Natural killer cell (primary cell): ENCODE data around the gene MDFI. TPM values are rescaled to one million over a fixed set of nuclear protein-coding genes. Genes with fewer than 3 reads are reported as not detected.

Source experiments
- ATAC-seq, 3 donors: fragments of 150-1000 bp in 2 of 3; fragments of 200-7000 bp in 1 of 3; cut with Tn5 transposase; 1 replicate in 1 of 3; 2 replicates in 2 of 3; pipeline ENCODE4 v1.10.0; 2021; ENCODE audit warnings: mild to moderate bottlenecking in 2 of 3, moderate library complexity in 2 of 3
- DNase-seq, 2 donors: peaks; one replicate each; pipeline versions ENCODE4 v3.0.0 to v3.0.0-alpha.2; 2013 to 2021; ENCODE audit warnings: mixed read lengths in 1 of 2
- H3K27ac ChIP-seq: one replicate; pipeline ENCODE4 v1.5.1; 2013; ENCODE audit warnings: mild to moderate bottlenecking, low read length
- H3K27me3 ChIP-seq: one replicate; pipeline ENCODE4 v1.6.1; 2013; ENCODE audit warnings: low read length; ENCODE audit not compliant: control insufficient read depth, insufficient read depth
- H3K36me3 ChIP-seq: one replicate; pipeline ENCODE4 v1.6.1; 2013; ENCODE audit warnings: low read length; ENCODE audit not compliant: control insufficient read depth, insufficient read depth
- H3K4me1 ChIP-seq: one replicate; pipeline ENCODE4 v1.6.1; 2013; ENCODE audit warnings: low read length; ENCODE audit not compliant: control insufficient read depth, insufficient read depth
- H3K4me3 ChIP-seq: one replicate; pipeline ENCODE4 v1.5.1; 2013; ENCODE audit warnings: low read length
- H3K9me3 ChIP-seq: one replicate; pipeline ENCODE4 v1.6.1; 2013; ENCODE audit warnings: low read length; ENCODE audit not compliant: control insufficient read depth, insufficient read depth
- H3K27ac Mint-ChIP-seq, 2 donors: one replicate each; pipeline ENCODE4 v1.8.0; 2022; ENCODE audit warnings: mild to moderate bottlenecking in 2 of 2, mixed read lengths in 2 of 2, moderate library complexity in 1 of 2
- H3K27me3 Mint-ChIP-seq, 2 donors: one replicate each; pipeline ENCODE4 v1.8.0; 2022; ENCODE audit warnings: low read depth in 2 of 2, mixed read lengths in 2 of 2
- H3K36me3 Mint-ChIP-seq: one replicate; pipeline ENCODE4 v1.8.0; 2022; ENCODE audit warnings: mixed read lengths
- H3K4me1 Mint-ChIP-seq, 2 donors: one replicate each; pipeline ENCODE4 v1.8.0; 2022; ENCODE audit warnings: mixed read lengths in 2 of 2
- H3K4me3 Mint-ChIP-seq: one replicate; pipeline ENCODE4 v1.8.0; 2022; ENCODE audit warnings: mild to moderate bottlenecking, moderate library complexity, mixed read lengths
- H3K9me3 Mint-ChIP-seq, 2 donors: one replicate each; pipeline ENCODE4 v1.8.0; 2022; ENCODE audit warnings: mixed read lengths in 2 of 2
- WGBS: methylation state at CpG from one replicate; pipeline ENCODE4 v1.1.7; 2013; ENCODE audit warnings: missing lambda C conversion rate; ENCODE audit not compliant: insufficient coverage; 5-methylcytosine and 5-hydroxymethylcytosine counted together
- intact Hi-C: fragments of 100-400 bp; cut with micrococcal nuclease; formaldehyde crosslinking; loops from one replicate; pipeline ENCODE4 v1.14.2; 2022
- total RNA-seq, 4 donors: library from RNA; stranded (reverse); fragments of 120-200 nt in 1 of 4; gene quantifications; one replicate each; pipeline versions ENCODE4 v1.2.3 to v1.2.4, GENCODE V29; 2013 to 2022
- TF ChIP-seq, protein P1 (sequence below): fragments of 200-600 bp; IDR thresholded peaks from one replicate; pipeline ENCODE4 v1.8.0; 2022; ENCODE audit warnings: antibody characterized with exemption

Gene MDFI
- total RNA-seq, 3 donors from 2014 or later (not counting 1 experiment from before 2014, with no cell fraction given) = not detected

DNA sequence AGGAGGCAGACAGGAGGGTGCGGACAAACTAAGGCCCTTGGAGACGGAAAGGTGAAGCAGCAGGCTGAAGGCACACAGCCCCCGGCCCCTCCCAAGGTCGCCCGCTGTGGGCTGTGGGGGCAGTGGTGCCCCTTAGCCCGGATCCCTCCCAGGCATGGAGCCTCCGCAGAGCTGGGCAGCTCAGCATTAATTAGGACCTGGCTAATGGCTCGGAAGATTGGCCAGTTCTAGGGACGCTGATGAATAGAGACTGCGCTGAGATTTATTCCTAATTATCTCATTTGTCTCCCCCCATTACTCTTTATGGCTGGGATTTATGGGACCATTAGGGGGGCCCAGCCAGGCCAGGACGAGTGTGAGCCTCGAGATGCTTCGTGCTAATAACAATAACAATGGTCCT is 20.4 kb downstream of the MDFI start:
- TF ChIP-seq, protein P1, sequence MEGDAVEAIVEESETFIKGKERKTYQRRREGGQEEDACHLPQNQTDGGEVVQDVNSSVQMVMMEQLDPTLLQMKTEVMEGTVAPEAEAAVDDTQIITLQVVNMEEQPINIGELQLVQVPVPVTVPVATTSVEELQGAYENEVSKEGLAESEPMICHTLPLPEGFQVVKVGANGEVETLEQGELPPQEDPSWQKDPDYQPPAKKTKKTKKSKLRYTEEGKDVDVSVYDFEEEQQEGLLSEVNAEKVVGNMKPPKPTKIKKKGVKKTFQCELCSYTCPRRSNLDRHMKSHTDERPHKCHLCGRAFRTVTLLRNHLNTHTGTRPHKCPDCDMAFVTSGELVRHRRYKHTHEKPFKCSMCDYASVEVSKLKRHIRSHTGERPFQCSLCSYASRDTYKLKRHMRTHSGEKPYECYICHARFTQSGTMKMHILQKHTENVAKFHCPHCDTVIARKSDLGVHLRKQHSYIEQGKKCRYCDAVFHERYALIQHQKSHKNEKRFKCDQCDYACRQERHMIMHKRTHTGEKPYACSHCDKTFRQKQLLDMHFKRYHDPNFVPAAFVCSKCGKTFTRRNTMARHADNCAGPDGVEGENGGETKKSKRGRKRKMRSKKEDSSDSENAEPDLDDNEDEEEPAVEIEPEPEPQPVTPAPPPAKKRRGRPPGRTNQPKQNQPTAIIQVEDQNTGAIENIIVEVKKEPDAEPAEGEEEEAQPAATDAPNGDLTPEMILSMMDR = no peak
- Histone ChIP-seq H3K27ac (no peak overlapping the region), H3K36me3 (no peaks in the 10 kb centered on the region), H3K4me1 (no peaks in the 10 kb centered on the region), H3K27me3 (no peaks in the 10 kb centered on the region), H3K9me3 (no peaks in the 10 kb centered on the region), H3K4me3 (no peak overlapping the region)
- no peaks in the 10 kb centered on the region for H3K36me3 Mint-ChIP-seq
- peaks cover 37 to 58% of the 10 kb centered on the region in 2 donors for H3K27me3 Mint-ChIP-seq
- intact Hi-C loops = no loop called here
- H3K4me1 Mint-ChIP-seq = peaks cover 0 to 4% of the 10 kb centered on the region in 2 donors
- H3K27ac Mint-ChIP-seq = no peak overlapping the region
- 84% methylated on average over 13 of the region's 13 CpGs for WGBS
- H3K9me3 Mint-ChIP-seq = no peaks in the 10 kb centered on the region
- no peak for DNase-seq
- no peak for ATAC-seq
- no peak overlapping the region for H3K4me3 Mint-ChIP-seq

DNA sequence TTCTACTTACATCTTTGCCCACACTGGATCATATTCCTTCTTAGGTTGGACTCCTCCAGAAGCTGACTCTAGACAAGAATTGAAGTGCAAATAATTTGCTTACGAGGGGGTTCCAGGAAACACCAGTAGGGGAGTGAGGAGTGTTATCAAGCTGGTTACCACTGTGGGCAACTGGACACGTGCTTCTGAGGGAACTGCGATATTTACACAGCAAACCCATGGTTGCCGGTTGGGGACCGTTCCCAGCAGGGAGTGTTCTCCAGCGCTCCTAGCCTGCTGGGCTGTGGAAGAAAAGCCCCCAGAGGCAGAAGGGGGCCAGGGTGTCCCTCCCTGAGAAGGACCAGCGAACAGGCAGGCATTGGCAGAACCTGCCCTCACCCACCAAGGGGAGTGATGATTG is 21.7 kb downstream of the MDFI start:
- Mint-ChIP-seq H3K9me3 (no peaks in the 10 kb centered on the region), H3K27ac (no peak overlapping the region), H3K4me1 (peaks cover 0 to 4% of the 10 kb centered on the region in 2 donors), H3K4me3 (no peak overlapping the region), H3K27me3 (peaks cover 34 to 67% of the 10 kb centered on the region in 2 donors), H3K36me3 (no peaks in the 10 kb centered on the region)
- ATAC-seq = peak in 2 of 3 donors; percentile 44 to 72
- Histone ChIP-seq H3K4me3 (no peak overlapping the region), H3K27me3 (no peaks in the 10 kb centered on the region), H3K27ac (no peak overlapping the region), H3K4me1 (no peaks in the 10 kb centered on the region), H3K9me3 (no peaks in the 10 kb centered on the region), H3K36me3 (no peaks in the 10 kb centered on the region)
- DNase-seq = no peak
- TF ChIP-seq, protein P1 = no peak
- intact Hi-C loops = no loop called here
- WGBS = 19% methylated on average over 7 of the region's 7 CpGs

DNA sequence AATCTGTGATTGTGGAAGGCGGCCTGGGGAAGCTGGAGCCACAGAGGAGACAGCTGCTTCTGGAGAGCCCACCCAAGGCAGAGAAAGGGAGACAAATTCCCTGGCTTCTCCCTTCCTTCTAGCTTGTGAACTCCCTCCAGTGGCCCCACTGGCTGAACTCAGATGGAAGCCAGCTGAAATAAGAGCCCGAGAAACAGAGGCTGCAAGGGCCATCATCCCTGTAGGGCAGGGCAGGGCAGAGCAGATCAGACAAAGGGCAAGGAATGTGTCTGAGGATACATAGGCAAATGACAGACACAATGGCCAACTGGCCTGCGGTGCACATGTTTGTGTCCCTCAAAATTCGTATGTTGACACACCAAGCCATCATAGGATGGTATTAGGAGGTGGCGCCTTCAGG is 25.3 kb downstream of the MDFI start:
- Mint-ChIP-seq H3K27me3 (peaks cover 33 to 61% of the 10 kb centered on the region in 2 donors), H3K27ac (no peak overlapping the region), H3K9me3 (no peaks in the 10 kb centered on the region), H3K4me3 (no peak overlapping the region), H3K4me1 (peaks cover 0 to 4% of the 10 kb centered on the region in 2 donors), H3K36me3 (no peaks in the 10 kb centered on the region)
- 89% methylated on average over 5 of the region's 5 CpGs for WGBS
- Histone ChIP-seq H3K27ac (no peak overlapping the region), H3K27me3 (no peaks in the 10 kb centered on the region), H3K36me3 (no peaks in the 10 kb centered on the region), H3K4me1 (no peaks in the 10 kb centered on the region), H3K9me3 (no peaks in the 10 kb centered on the region), H3K4me3 (no peak overlapping the region)
- DNase-seq = no peak
- no peak for ATAC-seq
- TF ChIP-seq, protein P1 = no peak
- intact Hi-C loops = no loop called here

DNA sequence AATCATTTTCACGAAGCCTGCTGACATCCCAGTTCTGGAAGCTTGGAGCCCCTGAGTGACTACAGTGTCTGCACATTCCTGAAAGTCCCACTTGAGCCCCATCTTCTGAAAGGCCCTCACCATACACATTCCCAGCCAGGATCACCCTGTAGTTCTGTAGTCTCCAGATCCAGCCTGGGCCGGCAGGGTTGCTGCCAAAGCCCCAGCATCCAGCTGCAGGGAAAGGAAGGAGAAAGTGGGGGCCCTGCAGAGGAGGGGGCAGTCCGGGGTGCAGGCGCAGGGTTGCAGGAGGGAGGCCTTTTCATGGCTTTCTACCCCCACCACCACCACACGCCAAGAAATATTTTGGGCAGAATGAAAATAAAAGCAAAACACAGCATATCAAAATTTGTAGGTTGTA is 26.0 kb downstream of the MDFI start:
- no peaks in the 10 kb centered on the region for H3K36me3 Mint-ChIP-seq
- TF ChIP-seq, protein P1 = no peak
- 91% methylated on average over 2 of the region's 5 CpGs for WGBS

More for the DNA sequence above, 26.0 kb downstream of the MDFI start:
- intact Hi-C loops = no loop called here
- no peaks in the 10 kb centered on the region for H3K36me3 ChIP-seq
- no peaks in the 10 kb centered on the region for H3K9me3 Mint-ChIP-seq
- H3K4me3 ChIP-seq = no peak overlapping the region
- H3K27ac Mint-ChIP-seq = no peak overlapping the region
- no peaks in the 10 kb centered on the region for H3K9me3 ChIP-seq
- peaks cover 29 to 54% of the 10 kb centered on the region in 2 donors for H3K27me3 Mint-ChIP-seq
- H3K4me1 ChIP-seq = no peaks in the 10 kb centered on the region
- no peak for ATAC-seq
- H3K27me3 ChIP-seq = no peaks in the 10 kb centered on the region
- H3K27ac ChIP-seq = no peak overlapping the region
- DNase-seq = no peak
- H3K4me1 Mint-ChIP-seq = peaks cover 0 to 4% of the 10 kb centered on the region in 2 donors
- H3K4me3 Mint-ChIP-seq = no peak overlapping the region
